HG03175 (cell line): Measurements from ENCODE around the gene EFNA1.

Experiments used
- ATAC-seq: cut with Tn5 transposase; IDR thresholded peaks from one replicate; pipeline ENCODE4 v1.9.1; 2021; ENCODE audit warnings: mild to moderate bottlenecking, moderate library complexity; ENCODE audit not compliant: unreplicated experiment

EFNA1 gene

DNA sequence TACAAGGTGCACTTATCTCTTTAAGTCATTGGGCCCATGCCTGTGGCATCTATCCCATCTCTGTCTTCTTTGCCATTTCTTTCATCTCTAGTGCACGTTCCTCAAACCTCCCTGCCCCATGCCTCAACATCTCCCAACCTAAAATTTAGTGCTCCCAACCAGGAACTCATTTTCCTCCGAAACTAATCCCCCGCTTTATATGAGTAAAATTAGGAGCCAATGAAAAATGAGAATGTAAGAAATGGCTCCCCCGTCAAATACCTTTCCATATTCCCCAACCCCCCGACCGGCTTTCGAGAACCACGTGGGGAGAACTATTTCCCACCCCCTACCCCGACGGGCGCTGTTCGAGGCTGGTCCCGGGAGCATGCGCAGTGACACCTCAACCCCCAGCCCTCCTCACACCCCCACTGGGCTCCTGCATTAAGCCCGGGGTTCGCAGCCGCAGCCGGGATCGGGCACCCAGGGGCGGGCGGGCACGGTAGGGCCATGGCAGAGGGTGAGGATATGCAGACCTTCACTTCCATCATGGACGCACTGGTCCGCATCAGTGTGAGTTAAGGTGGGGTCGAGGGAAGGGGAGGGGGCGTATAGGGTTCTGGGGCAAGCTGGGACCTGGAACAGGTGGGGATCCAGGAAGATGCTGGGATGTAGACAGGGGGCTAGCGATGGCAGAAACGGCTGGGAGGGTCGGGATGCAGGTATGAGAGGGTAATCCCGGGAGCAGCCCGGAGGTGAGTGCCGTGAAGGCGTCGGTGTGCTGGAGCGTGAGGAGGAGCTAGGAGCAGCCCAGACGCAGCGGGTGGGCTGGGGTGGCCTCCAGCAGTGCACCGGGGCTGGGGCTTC is 46.0 kb downstream of the EFNA1 start, which contains the start of gene TRIM46:
Gene TRIM46 (plus strand): TSS at position 372 of the 846 bp plus-strand sequence. CDS start 118 bp downstream, at position 490.
- no peak for ATAC-seq

DNA sequence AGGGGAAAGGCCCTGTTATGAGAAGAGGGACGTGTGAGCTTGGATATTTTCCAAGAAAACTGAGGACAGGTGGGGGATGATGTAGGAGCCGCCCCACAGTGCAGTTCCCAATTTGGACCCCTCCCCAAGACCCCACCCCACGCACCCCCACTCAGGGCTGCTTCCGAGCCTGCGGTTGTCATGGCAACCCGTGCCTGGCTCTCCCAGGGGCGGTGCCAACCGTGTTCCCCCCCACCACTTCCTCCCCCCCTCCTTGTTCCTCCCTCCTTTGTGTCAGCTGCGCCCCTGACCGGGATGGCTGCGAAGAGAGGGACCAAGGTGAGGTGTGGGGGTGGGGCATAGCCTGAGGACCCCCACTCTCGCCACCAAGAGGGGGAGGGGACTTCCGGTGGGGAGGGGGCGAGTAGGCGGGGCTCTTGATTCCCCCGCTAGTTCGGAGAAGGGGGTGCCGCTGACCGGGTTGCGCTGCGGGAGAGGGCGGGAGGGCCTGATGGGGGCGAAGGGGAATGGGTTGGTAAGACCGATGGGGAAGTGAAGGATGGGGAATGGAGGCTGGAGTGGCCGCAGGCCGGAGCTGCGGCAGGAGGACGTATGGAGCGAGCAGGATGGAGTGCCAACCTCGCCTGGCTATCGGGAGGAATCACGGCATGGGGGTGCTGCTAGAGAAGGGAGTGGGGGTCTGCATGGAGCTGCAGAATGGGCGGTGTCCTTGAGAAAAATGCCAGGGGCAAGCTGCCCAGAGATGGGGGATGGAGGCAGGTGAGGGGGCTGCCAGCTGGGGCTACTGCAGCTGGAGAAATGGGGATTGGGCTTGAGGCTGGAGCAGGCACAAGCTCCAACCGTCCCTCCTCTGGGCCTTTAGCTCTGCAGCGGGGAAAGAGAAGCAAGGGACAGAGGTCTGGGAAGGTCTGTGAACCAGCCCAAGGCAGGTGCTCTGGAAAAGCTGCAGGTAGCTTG is 46.9 kb downstream of the EFNA1 start:
- no peak for ATAC-seq

DNA sequence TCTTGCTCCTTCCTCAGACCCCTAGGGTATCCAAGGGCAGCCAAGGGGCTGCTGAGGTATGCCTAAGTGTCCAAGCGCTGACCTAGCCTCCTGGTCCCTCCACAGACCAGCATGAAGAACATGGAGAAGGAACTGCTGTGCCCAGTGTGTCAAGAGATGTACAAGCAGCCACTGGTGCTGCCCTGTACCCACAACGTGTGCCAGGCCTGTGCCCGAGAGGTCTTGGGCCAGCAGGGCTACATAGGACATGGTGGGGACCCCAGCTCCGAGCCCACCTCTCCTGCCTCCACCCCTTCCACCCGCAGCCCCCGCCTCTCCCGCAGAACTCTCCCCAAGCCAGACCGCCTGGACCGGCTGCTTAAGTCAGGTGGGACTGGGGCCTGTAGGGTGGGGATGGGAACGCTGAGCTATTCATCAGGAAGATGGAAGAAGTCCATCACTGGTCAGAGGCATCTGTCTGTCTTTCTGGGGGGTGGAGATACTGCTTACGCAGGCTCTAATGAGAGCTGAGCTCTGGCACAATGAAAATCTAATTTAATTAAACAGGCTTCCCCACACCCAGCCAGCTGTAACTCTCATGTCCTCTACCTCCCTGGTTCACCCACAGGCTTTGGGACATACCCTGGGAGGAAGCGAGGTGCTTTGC is 47.7 kb downstream of the EFNA1 start:
- no peak for ATAC-seq

DNA sequence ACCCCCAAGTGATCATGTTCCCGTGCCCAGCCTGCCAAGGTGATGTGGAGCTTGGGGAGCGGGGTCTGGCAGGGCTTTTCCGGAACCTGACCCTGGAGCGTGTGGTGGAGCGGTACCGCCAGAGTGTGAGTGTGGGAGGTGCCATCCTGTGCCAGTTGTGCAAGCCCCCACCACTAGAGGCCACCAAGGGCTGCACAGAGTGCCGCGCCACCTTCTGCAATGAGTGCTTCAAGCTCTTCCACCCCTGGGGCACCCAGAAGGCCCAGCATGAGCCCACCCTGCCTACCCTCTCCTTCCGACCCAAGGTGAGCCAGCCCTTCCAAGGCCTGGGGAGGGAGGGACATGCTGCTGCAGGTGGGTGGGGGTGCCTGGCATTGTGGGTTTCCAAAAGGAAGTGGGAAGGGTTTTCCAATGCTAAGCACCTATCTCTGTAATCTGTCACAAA is 48.3 kb downstream of the EFNA1 start:
- no peak for ATAC-seq

DNA sequence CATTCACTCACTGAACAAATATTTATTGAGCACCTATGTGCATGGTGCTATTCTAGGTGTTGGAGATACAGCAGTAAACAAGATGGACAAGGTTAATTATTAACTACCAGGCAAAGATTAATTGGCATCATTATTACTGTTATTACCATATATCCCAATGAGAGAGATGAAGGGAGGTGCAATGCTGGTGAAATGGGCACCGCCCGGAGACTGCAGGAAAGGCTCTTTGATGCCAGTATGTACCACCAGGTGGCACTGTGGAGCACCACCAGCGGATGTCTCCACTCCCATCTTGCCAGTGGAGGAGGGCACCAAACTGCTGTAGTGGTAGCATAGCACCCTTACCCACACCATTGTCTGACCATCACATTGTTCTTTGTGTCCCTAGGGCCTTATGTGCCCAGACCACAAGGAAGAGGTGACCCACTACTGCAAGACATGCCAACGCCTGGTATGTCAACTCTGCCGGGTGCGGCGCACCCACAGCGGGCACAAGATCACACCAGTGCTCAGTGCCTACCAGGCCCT is 48.9 kb downstream of the EFNA1 start:
- no peak for ATAC-seq

DNA sequence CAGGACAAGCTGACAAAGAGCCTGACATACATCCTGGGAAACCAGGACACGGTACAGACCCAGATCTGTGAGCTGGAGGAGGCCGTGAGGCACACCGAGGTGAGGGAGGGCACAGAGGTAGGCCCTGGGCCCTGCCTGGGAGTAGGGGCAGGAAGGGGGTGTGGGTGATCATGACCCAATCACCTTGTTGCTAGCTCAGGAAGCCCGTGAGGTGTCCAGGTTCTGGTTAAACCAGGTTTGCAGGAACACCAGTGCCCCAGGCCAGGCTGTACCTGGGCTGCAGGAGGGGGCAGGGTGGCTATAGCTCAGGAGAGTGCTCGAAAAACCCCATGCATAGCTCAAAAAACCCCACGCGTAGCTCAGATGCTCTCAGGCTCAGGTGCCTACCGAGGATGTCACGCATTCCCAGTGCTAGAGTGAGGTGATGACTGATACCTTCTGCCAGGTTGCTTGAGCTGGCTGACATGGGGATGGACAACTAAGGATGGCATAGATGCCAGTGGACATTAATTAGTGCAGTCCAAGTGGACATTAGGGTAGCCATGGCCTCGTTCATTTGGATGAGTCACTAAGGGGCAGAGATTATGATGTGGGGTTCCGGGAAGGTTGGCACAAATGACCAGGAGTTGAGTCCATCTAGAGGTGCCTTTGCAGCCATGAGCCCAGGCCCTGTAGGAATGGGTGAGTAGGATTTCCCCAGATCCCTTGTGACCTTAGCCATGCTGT is 49.7 kb downstream of the EFNA1 start:
- ATAC-seq: no peak

DNA sequence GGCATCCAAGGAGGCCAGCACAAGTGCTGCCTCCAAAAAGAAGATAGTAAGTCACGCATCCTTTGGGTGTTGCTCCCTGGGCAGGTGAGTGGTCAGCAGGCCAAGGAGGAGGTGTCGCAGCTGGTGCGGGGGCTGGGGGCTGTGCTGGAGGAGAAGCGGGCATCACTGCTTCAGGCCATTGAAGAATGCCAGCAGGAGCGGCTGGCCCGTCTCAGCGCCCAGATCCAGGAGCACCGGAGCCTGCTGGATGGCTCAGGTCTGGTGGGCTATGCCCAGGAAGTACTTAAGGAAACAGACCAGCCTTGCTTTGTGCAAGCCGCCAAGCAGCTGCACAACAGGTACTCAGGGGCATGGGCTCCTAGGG is 50.2 kb downstream of the EFNA1 start:
- no peak for ATAC-seq

DNA sequence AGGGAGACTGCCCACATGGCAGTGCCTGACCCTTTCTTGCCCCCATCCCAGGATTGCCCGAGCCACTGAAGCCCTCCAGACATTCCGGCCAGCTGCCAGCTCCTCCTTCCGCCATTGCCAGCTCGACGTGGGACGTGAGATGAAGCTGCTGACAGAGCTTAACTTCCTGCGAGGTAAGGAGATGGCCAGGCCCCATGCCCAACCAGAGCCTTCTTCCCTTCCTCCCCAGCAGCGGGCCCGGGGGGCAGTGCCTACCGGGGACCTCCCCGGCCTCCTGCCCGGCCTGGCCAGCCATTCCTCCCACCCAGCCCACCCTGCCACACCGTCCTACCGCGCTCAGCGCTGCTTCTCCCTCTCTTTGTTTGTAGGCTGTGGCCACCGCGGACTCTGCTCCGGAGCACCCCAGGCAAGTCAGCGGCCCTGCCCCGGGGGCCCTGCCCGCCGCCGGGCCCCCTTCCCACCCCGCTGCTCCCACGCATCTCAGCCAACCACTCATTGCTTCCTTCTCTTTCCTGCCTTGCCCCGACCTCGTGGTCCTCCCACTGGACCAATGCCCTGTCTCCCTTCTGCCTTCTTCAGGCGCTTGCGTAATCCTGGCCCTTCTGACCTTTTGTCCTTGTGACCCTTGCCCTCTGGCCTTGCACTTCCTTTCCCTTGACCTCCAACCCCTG is 50.9 kb downstream of the EFNA1 start:
- no peak for ATAC-seq

DNA sequence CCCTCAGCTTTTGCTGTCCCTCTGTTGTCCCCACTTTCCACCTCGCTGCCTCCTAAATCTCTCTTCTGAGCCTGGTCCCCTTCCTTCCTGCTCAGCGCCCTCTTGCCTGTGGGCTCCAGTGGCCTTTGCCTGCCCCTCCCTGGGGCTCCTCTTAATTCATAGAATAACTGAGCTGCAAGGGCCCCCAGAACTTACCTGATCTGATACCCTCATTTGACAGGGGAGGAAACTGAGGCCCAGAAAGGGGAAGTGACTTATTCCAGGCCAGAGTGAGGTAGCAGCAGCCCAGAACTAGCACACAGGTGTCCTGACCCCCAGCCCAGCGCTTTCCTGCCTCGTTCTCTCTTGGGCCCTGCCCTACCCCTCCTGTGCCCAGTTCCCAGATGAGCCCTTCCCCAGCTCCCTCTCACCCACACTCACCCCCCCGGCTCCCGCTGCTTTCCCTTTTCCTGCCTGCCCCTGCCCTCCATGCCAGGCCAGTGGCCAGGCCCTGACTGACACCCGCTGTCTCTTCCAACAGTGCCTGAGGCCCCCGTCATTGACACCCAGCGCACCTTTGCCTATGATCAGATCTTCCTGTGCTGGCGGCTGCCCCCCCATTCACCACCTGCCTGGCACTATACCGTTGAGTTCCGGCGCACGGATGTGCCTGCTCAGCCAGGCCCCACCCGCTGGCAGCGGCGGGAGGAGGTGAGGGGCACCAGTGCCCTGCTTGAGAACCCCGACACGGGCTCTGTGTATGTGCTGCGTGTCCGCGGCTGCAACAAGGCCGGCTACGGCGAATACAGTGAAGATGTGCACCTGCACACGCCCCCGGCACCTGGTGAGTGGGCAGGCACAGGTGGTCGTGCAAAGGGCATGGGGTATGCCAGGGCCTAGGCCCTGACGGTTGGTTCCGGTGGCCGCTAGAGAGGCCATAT is 51.7 kb downstream of the EFNA1 start:
- ATAC-seq: no peak

DNA sequence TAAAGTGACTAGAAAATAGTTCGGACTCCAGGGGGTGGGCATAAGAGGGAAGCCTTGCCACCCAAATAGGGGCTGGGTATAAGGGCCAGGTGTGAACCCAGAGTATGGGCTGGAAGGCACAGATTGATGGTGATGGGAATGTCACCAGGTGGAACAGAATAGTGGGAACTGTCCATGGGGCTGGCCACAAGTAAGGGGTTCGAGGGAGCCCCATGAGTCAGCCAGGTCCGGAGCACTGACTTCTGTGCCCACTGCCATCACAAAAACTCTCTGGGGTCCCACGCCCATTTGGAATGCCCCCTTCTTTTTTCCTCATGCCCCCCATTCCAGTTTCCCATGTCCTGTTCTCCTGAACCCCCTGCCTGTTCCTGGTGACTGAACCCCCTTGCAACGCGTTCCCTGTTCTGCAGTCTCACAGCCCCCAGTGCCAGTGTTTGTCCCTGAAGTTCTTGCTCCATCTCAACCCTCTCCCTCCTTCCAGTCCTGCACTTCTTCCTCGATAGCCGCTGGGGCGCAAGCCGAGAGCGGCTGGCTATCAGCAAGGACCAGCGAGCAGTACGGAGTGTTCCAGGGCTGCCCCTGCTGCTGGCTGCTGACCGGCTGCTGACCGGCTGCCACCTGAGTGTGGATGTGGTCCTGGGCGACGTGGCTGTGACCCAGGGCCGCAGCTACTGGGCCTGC is 53.8 kb downstream of the EFNA1 start:
- no peak for ATAC-seq

DNA sequence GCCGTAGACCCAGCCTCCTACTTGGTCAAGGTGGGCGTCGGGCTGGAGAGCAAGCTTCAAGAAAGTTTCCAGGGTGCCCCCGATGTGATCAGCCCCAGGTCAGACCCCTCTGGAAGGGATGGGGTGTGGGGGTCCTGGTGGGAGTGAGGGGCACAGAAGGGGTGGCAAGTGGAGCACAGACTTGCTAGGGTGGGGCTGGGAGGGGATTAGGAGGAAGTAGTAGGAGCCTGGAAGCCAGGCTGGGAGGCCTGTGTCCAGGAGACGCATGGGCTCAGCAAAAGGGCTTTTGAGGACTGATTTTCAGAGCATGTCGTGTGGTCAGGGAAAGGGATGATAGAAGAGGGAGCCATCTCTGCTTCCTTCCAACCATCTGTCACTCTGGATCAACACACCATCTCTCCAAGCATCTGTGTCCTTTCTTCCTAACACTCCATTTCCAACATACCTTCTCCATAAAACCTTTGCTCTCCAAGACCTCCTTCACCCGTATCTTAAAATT is 54.4 kb downstream of the EFNA1 start:
- no peak for ATAC-seq

DNA sequence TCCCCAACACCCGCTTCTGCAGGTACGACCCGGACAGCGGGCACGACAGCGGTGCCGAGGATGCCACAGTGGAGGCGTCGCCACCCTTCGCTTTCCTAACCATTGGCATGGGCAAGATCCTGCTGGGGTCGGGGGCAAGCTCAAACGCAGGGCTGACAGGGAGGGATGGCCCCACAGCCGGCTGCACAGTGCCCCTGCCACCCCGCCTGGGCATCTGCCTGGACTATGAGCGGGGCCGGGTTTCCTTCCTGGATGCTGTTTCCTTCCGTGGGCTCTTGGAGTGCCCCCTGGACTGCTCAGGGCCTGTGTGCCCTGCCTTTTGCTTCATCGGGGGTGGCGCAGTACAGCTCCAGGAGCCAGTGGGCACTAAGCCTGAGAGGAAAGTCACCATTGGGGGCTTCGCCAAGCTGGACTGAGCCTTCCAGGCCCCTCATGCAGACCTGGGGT is 56.1 kb downstream of the EFNA1 start:
- no peak for ATAC-seq

DNA sequence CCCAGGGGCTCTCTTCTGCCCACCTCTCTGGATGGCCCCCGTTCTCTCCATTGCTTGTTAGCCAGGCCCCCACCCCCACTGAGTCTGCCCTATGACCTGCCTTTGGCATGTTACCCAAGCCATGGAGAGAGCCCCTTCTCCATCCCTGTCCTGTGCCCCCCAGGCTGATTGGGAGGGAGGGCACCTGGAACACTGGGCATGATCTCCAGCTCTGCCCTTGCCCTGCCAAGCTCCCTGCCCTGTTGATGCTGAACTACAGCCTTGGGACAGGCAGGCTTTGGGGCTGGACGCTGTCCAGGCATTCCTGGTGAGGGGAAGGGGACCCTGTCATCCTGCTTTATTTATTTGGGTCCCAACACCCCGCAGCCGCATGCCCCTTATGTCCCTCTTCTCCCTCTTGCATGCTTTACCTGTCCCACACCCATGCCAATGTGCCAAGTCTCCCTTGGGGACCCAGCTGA is 56.7 kb downstream of the EFNA1 start:
- no peak for ATAC-seq
